C1 segment of cervical spinal cord (tissue), 14 donors: Measurements from ENCODE around the gene DIPK1C.

Experiments
- DNase-seq, 14 donors: peaks; one replicate each; lab custom pipeline; 2025; lab: John Stamatoyannopoulos, UW

The DIPK1C gene

DNA sequence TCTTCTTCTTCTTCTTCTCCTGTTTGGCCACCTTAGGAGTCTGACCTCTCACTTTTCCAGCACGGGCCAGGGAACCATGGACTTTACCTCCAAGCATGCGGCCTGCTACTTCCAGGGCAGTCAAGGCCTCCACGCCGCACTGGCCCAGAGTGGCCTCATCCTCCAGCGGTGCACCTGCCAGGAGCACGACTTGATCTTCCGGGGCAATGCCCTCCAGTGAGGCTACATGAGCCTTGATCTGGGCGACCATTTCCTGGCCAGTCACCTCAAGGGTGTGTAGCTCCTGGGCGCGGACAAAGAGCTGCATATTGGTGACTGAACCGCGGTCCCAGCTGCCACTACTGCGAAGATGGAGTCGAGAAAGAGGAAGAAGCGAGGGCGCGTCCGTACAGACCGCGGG, 67.1 kb downstream of the DIPK1C start:
- no peak for DNase-seq

DNA sequence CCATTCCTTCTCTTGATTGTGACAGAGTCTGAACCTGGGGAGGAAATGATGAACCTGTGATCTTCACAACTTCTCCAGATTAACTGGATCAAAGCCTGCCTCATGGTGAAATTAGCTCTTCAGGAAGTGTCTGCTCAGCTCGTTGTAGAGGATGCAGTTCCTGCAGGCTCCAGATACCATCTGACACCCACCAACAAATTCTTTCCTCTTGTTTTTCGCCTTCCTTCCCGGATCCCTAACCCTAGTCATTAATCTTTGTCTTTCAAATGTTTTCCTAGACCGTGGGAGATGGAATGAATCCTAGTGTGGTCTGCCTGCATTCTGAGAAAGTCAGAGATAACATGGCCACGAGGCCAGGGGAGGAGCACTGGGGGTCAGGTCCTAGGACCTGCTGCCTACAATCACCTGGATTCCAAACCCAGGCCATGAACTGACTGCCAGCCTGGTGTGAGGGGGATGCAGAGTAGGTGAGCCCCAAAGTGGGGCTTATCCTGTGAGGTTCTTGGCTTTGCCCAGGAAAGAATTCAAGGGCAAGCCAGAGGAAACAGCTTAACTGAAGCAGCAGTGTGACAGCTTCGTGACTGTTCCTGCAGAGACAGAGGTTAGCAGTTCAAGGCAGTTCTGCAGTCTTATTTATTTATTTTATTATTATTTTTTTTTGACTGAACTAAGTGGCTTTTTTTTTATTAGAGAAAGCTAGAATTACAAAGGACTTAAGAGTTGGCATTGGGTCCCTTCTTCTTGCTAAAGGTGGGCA, 67.8 kb downstream of the DIPK1C start:
- DNase-seq = no peak

DNA sequence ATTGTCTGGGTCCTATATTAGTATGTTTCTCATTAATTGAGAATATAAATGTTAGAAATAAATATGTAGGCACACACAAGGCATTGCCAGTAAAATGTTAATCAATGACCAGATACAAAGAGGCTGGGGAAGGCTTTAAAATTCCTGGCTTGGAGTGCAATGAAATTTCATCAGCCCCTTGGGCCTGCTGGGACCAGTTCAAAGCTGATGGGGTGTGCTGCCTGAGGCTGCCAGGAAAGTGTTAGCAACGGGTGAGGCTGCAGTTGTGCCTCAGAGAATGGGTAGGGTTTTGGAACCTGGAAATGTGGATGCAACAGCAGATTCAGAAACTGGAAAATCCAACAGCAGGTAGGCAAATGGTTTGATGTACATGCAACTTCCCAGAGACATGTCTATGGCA, 68.9 kb downstream of the DIPK1C start:
- no peak for DNase-seq

DNA sequence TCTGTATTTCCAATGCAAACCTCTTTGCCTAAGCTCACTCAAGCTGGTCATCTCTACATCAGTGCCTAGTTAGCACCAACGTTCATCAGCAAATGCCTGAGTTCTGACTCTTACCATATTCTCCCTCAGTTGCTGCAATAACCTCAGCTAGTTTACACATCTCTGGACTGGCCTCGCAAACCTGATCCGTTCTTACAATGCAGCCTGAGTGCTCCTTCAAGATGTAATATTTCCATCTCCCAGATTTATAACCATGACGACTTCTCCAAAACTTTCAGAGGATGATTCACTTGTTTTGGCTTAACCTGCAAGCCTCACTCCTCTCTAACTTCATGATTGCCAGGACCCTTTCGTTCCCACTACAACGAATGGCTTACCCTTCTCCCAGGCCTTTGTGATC, 69.7 kb downstream of the DIPK1C start:
- DNase-seq = no peak
